Measurements from ENCODE around the gene ELFN1. TPM values are rescaled to one million over a fixed set of nuclear protein-coding genes. Genes with fewer than 3 reads are reported as not detected.

Gene ELFN1
- total RNA-seq, 3 donors from 2014 or later, result 0.59 to 1.3 (median 0.96) TPM

DNA sequence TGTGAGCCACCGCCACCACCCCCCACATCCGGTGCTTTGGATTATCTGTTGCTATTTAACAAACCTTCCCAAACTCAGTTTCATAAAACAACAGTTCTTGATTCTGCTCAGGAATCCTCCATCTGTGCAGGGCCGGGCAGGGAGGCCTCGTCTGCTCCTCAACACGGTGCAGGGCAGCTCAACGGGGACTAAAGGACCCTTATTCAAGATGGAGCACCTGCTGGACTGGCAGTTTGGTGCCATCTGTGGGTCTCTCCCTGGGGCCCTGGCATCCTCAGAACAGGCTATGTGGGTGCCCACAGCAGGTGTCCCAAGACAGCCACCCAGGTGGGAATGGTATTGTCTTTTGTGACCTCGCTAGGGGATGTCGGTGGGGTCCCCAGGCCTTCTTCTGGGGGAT lies 31.0 kb upstream of the ELFN1 start:
- H3K4me3 ChIP-seq, result no peak overlapping the region
- H3K27me3 ChIP-seq, result peaks cover 4 to 30% of the 10 kb centered on the region in 2 donors
- intact Hi-C loops (cut with DNase I; ENCODE audit: low total_unique reads), result no loop called here
- TF ChIP-seq POLR2A (IDR thresholded peaks at IDR 0.05) (no peak), POLR2AphosphoS5 (IDR thresholded peaks at IDR 0.05) (no peak)
- TF ChIP-seq, protein P1, sequence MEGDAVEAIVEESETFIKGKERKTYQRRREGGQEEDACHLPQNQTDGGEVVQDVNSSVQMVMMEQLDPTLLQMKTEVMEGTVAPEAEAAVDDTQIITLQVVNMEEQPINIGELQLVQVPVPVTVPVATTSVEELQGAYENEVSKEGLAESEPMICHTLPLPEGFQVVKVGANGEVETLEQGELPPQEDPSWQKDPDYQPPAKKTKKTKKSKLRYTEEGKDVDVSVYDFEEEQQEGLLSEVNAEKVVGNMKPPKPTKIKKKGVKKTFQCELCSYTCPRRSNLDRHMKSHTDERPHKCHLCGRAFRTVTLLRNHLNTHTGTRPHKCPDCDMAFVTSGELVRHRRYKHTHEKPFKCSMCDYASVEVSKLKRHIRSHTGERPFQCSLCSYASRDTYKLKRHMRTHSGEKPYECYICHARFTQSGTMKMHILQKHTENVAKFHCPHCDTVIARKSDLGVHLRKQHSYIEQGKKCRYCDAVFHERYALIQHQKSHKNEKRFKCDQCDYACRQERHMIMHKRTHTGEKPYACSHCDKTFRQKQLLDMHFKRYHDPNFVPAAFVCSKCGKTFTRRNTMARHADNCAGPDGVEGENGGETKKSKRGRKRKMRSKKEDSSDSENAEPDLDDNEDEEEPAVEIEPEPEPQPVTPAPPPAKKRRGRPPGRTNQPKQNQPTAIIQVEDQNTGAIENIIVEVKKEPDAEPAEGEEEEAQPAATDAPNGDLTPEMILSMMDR (IDR thresholded peaks at IDR 0.05), result no peak
- H3K4me1 ChIP-seq, result no peaks in the 10 kb centered on the region
- no peaks in the 10 kb centered on the region for H3K36me3 ChIP-seq
- H3K9me3 ChIP-seq, result peaks cover 37 to 40% of the 10 kb centered on the region in 2 donors
- DNase-seq (ENCODE audit: low spot score in 2 of 2), result no peak
- no peak overlapping the region for H3K27ac ChIP-seq

DNA sequence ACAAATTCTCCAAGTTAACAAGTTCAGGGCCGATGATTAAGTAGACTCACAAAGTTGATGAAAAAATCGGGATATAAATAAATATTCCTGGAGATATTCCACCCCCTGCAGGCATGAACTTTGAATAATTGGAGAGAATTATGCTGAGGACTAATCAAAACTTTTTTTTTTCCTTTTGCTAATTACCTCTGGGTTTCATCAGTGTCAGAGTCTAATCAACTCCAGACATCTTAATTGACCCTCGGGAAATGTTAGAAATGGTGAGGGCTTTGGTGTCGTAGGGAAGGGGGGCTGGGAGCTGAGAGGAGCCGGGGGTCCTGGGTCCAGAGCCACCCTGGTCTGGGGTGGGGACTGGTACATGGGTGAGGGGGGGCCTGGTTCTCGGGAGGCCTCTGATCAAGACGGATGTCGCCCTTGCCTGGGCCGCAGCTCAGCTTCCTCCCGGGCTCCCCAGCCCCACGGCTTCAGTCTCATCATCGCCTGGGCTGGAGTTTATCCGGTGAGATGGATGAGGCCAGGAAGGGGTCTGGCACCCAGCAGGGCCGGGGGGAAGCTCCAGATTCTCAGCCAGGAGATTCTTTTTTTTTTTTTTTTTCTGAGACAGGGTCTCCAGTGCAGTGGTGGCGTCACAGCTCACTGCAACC lies 30.4 kb upstream of the ELFN1 start:
- H3K27ac ChIP-seq, result no peak overlapping the region
- TF ChIP-seq, protein P1 (IDR thresholded peaks at IDR 0.05), result no peak
- TF ChIP-seq POLR2AphosphoS5 (IDR thresholded peaks at IDR 0.05) (no peak), POLR2A (IDR thresholded peaks at IDR 0.05) (no peak)
- H3K4me3 ChIP-seq, result no peak overlapping the region
- H3K36me3 ChIP-seq, result no peaks in the 10 kb centered on the region
- H3K27me3 ChIP-seq, result peaks cover 4 to 36% of the 10 kb centered on the region in 2 donors
- H3K4me1 ChIP-seq, result no peaks in the 10 kb centered on the region
- DNase-seq (ENCODE audit: low spot score in 2 of 2), result no peak
- intact Hi-C loops (cut with DNase I; ENCODE audit: low total_unique reads), result no loop called here
- peaks cover 34 to 37% of the 10 kb centered on the region in 2 donors for H3K9me3 ChIP-seq

DNA sequence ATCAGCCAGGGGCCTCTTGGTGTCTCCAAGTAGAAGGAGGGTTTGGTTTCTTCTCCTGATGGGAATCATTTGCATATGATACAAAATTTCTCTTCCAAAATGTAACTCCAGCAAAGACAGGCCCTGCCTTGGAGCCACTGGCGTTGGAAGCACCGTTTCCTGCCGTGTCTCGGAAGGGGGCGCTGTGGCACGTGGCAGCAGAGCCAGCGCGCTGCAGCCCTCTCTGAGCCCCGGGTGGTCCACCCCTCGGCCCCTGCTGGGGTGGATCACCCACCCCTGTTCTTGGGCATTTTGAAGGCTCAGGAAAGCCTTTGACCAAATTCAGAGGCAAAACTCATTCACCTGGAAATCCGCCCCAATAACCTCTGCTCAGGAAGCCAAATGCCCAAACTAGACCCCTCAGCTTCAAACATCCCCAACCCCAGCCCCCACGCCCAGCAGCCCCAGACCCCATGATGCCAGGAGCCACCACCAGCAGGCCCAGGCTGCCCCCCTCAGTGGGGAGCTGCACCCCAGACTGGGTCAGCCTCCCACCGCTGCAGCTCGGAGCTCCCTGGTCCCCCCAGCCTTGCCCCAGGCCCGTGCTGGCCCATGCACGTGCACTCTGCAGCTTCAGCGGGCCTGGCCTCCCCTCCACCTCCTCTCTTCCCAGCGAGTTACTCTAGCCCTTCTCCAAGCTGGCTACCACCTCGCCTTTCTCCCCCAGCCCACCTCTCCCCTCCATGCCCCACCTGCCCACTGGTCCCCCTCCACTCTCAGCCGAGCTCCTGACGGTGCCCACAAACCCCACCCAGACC lies 29.5 kb upstream of the ELFN1 start:
- H3K27me3 ChIP-seq, result peaks cover 4 to 41% of the 10 kb centered on the region in 2 donors
- no peak overlapping the region for H3K27ac ChIP-seq
- no peak for TF ChIP-seq POLR2AphosphoS5 (IDR thresholded peaks at IDR 0.05)
- no peak for TF ChIP-seq POLR2A (IDR thresholded peaks at IDR 0.05)
- TF ChIP-seq, protein P1 (IDR thresholded peaks at IDR 0.05), result no peak
- no peaks in the 10 kb centered on the region for H3K4me1 ChIP-seq
- DNase-seq (ENCODE audit: low spot score in 2 of 2), result no peak
- intact Hi-C loops (cut with DNase I; ENCODE audit: low total_unique reads), result no loop called here
- H3K36me3 ChIP-seq, result no peaks in the 10 kb centered on the region
- H3K9me3 ChIP-seq, result peaks cover 26 to 28% of the 10 kb centered on the region in 2 donors
- H3K4me3 ChIP-seq, result no peak overlapping the region

DNA sequence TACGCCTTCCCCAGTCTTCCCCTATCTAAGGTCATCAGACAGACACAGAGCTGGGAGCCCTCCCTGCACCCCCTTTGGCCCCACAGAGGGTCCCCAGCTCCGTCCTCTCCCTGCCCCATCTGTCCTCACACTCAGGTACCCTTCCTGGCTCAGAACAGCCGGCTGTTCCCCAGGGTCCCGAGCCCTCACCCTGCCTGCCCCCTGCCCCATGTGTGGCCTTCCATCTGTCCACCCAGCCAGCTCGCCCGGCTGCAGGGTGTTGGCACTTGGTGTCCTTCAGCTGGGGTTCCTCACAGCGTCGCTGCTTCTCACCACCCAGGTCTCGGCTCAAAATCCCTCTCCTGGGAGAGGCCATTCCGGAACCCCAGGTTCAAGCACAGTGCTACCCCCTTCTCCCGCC lies 28.9 kb upstream of the ELFN1 start:
- H3K4me1 ChIP-seq, result no peaks in the 10 kb centered on the region
- no peak overlapping the region for H3K4me3 ChIP-seq
- intact Hi-C loops (cut with DNase I; ENCODE audit: low total_unique reads), result no loop called here
- no peak for DNase-seq (ENCODE audit: low spot score in 2 of 2)
- no peaks in the 10 kb centered on the region for H3K36me3 ChIP-seq
- peaks cover 4 to 41% of the 10 kb centered on the region in 2 donors for H3K27me3 ChIP-seq
- TF ChIP-seq, protein P1 (IDR thresholded peaks at IDR 0.05), result no peak
- no peak for TF ChIP-seq POLR2A (IDR thresholded peaks at IDR 0.05)
- no peak for TF ChIP-seq POLR2AphosphoS5 (IDR thresholded peaks at IDR 0.05)
- H3K9me3 ChIP-seq, result peaks cover 20 to 22% of the 10 kb centered on the region in 2 donors
- no peak overlapping the region for H3K27ac ChIP-seq

DNA sequence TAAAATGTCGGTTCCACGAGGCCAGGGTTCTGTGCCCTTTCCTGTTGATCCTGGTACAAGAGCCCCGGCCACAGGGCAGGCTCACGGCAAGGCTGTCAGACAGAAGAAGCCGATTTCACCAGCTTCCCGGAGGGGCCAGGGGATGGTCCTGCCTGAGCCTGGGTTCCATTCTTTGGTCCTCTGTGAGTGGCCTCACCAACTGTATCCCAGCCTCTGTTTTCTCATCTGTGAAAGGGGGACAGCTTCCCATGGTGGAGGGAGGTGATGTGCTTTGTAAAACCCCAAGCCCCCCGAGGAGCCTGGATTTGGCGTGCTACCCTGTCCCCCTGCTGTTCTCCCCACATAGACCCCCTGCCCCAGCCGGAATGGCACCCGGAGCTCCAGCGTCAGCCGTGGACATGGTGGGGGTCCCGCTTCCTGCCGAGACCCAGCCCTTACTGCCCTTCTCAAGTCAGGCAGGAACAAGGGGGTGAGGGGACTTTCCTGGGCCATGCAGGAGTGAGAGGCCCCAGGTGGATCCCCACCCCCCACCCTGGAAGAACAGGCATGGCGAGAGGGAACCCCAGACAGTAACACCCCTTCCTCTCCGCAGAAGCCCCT lies 28.3 kb upstream of the ELFN1 start:
- H3K9me3 ChIP-seq, result peaks cover 14 to 16% of the 10 kb centered on the region in 2 donors
- no peak for DNase-seq (ENCODE audit: low spot score in 2 of 2)
- TF ChIP-seq POLR2A (IDR thresholded peaks at IDR 0.05) (no peak), POLR2AphosphoS5 (IDR thresholded peaks at IDR 0.05) (no peak)
- TF ChIP-seq, protein P1 (IDR thresholded peaks at IDR 0.05), result no peak
- H3K4me1 ChIP-seq, result no peaks in the 10 kb centered on the region
- no peaks in the 10 kb centered on the region for H3K36me3 ChIP-seq
- no peak overlapping the region for H3K27ac ChIP-seq
- intact Hi-C loops (cut with DNase I; ENCODE audit: low total_unique reads), result no loop called here
- H3K4me3 ChIP-seq, result no peak overlapping the region
- H3K27me3 ChIP-seq, result peaks cover 4 to 45% of the 10 kb centered on the region in 2 donors
